SU-DHL-6 (cell line): ENCODE data around the gene TMEM174.
A peak's percentile ranks its signal among the peaks of the same experiment; 100 is the strongest.

Experiments
- H2AFZ ChIP-seq: fragments of 200-600 bp; sonication (generic); 2 replicates; pipeline ENCODE4 v1.6.1; 2014; ENCODE audit warnings: low read depth, mild to moderate bottlenecking, moderate library complexity, mixed read lengths, antibody characterized with exemption, low read length; ENCODE audit not compliant: severe bottlenecking
- H3F3A ChIP-seq: fragments of 200-600 bp; shearing (Covaris generic); 2 replicates; pipeline ENCODE4 v1.6.0; 2016; ENCODE audit warnings: antibody characterized with exemption, mild to moderate bottlenecking; ENCODE audit not compliant: insufficient read depth
- H3K27ac ChIP-seq: fragments of 200-600 bp; sonication (generic); 2 replicates; pipeline ENCODE4 v1.5.1; 2016; ENCODE audit warnings: low read depth, mild to moderate bottlenecking, low read length, moderate library complexity, mixed read lengths
- H3K27me3 ChIP-seq: fragments of 200-600 bp; sonication (generic), shearing (Covaris generic); 2 replicates; pipeline ENCODE4 v1.6.0; 2014; ENCODE audit warnings: mild to moderate bottlenecking, low read length
- H3K36me3 ChIP-seq: fragments of 200-600 bp; sonication (generic); 2 replicates; pipeline ENCODE4 v1.6.1; 2014; ENCODE audit warnings: mild to moderate bottlenecking, low read length, mixed read lengths
- H3K4me2 ChIP-seq: fragments of 300-600, 200-600 bp; shearing (Covaris generic), sonication (generic); 2 replicates; pipeline ENCODE4 v1.6.0; 2014; ENCODE audit warnings: low read length, low read depth, mild to moderate bottlenecking; ENCODE audit not compliant: poor library complexity, severe bottlenecking
- H3K4me3 ChIP-seq: fragments of 200-600 bp; sonication (generic); 2 replicates; pipeline ENCODE4 v1.5.1; 2014; ENCODE audit warnings: antibody characterized with exemption, low read length, mild to moderate bottlenecking, mixed read lengths; ENCODE audit not compliant: insufficient read depth, poor library complexity, severe bottlenecking
- H3K79me2 ChIP-seq: fragments of 200-600 bp; sonication (generic); 2 replicates; pipeline ENCODE4 v1.6.1; 2014; ENCODE audit warnings: mild to moderate bottlenecking, low read length, moderate library complexity; ENCODE audit not compliant: insufficient read depth
- H3K9ac ChIP-seq: fragments of 200-600 bp; sonication (generic); 2 replicates; pipeline ENCODE4 v1.7.0; 2014; ENCODE audit warnings: mild to moderate bottlenecking, low read length
- H3K9me2 ChIP-seq: fragments of 200-600 bp; sonication (generic); replicated peaks from 2 replicates; pipeline ENCODE4 v1.6.1; 2014; ENCODE audit warnings: low read length; ENCODE audit not compliant: insufficient read depth
- H3K9me3 ChIP-seq: fragments of 200-600 bp; sonication (generic); 2 replicates; pipeline ENCODE4 v1.6.1; 2014; ENCODE audit warnings: low read length, mixed read lengths; ENCODE audit not compliant: insufficient read depth
- H4K20me1 ChIP-seq: fragments of 200-600 bp; sonication (generic); 2 replicates; pipeline ENCODE4 v1.6.1; 2014; ENCODE audit warnings: low read depth, mild to moderate bottlenecking, antibody characterized with exemption, low read length, moderate library complexity, mixed read lengths
- CTCF ChIP-seq: fragments of 200-600 bp; sonication (generic); IDR thresholded peaks from one replicate; pipeline ENCODE4 v1.5.1; 2017; ENCODE audit warnings: antibody characterized with exemption, mild to moderate bottlenecking, low read length, moderate library complexity; ENCODE audit not compliant: insufficient read depth, poor library complexity, severe bottlenecking
- EZH2phosphoT487 ChIP-seq: fragments of 200-600 bp; sonication (generic), shearing (Covaris generic); conservative IDR thresholded peaks from 2 replicates; pipeline ENCODE4 v1.6.1; 2018; ENCODE audit warnings: mild to moderate bottlenecking, antibody characterized with exemption, low read length, moderate library complexity, mixed read lengths

Gene TMEM174

DNA sequence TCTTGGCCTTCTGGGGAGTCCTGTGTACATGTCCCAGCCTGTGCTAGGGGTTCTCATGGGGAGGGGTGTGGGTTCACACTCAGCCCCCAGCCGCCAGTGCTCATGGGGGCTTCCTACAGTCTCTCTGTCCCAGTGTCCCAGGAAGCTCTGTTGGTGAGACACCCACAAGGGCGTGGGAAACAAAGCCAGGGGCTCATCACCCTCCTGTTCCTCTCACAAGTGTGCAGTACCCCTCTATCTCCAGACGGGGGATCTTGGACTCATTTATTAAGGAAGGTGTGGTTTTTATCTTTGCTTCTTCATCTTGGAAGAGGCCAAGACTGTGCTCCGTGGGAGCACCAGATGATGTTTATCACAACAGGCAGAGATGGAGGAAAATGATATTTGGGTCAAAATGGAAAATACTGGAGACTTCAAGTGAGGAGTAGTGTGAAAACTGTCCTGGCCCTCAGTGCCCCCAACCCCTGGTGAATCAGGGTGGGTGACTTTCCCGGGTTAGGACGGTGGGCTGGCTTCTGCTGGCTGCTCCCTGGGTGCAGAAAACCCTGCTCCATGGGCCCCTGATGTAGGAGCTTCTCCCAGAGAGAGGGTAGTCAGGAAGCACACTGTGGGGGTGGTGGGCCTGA is 37.5 kb upstream of the TMEM174 start:
- TF ChIP-seq EZH2phosphoT487: no peak
- TF ChIP-seq CTCF: peak; percentile 26
- no peak overlapping the region for H3K4me2 ChIP-seq
- H3F3A ChIP-seq: no peaks in the 10 kb centered on the region
- no peaks in the 10 kb centered on the region for H3K27me3 ChIP-seq
- no peaks in the 10 kb centered on the region for H3K36me3 ChIP-seq
- H4K20me1 ChIP-seq: no peaks in the 10 kb centered on the region
- H3K9me3 ChIP-seq: no peaks in the 10 kb centered on the region
- H3K9ac ChIP-seq: no peak overlapping the region
- H3K27ac ChIP-seq: no peak overlapping the region
- H3K79me2 ChIP-seq: no peaks in the 10 kb centered on the region
- H3K9me2 ChIP-seq: no peaks in the 10 kb centered on the region
- no peak overlapping the region for H2AFZ ChIP-seq
- H3K4me3 ChIP-seq: no peak overlapping the region

DNA sequence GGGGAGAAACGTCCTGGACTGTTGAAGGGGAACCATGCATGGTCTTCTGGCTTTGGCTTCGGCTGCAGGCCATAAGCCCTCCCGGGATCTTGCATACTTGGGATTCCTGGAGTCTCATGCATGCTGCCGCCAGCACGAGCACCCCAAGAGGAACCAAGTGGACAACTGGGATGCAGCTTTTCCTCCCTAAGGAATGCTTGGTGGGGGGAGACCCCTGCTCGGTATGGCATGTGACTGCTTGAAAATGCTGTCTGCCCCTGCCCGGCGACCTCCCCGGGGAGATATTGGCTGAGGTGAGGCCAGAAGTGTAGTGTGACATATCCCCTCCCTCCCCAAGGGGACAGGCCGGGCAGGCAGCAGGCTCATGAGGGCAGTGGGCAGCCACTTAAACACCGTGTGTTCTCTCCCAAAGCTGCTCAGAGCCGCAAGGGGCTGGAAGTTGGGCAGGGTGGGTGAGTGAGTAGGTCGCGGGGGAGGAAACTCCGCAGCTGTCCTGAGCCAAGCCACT is 36.9 kb upstream of the TMEM174 start:
- H3K4me2 ChIP-seq: no peak overlapping the region
- H3K4me3 ChIP-seq: no peak overlapping the region
- TF ChIP-seq EZH2phosphoT487 (no peak), CTCF (no peak)
- H3K27ac ChIP-seq: no peak overlapping the region
- no peaks in the 10 kb centered on the region for H3K79me2 ChIP-seq
- H4K20me1 ChIP-seq: no peaks in the 10 kb centered on the region
- no peak overlapping the region for H3K9ac ChIP-seq
- no peaks in the 10 kb centered on the region for H3K27me3 ChIP-seq
- no peaks in the 10 kb centered on the region for H3F3A ChIP-seq
- H3K9me3 ChIP-seq: no peaks in the 10 kb centered on the region
- H3K9me2 ChIP-seq: no peaks in the 10 kb centered on the region
- no peak overlapping the region for H2AFZ ChIP-seq
- no peaks in the 10 kb centered on the region for H3K36me3 ChIP-seq

DNA sequence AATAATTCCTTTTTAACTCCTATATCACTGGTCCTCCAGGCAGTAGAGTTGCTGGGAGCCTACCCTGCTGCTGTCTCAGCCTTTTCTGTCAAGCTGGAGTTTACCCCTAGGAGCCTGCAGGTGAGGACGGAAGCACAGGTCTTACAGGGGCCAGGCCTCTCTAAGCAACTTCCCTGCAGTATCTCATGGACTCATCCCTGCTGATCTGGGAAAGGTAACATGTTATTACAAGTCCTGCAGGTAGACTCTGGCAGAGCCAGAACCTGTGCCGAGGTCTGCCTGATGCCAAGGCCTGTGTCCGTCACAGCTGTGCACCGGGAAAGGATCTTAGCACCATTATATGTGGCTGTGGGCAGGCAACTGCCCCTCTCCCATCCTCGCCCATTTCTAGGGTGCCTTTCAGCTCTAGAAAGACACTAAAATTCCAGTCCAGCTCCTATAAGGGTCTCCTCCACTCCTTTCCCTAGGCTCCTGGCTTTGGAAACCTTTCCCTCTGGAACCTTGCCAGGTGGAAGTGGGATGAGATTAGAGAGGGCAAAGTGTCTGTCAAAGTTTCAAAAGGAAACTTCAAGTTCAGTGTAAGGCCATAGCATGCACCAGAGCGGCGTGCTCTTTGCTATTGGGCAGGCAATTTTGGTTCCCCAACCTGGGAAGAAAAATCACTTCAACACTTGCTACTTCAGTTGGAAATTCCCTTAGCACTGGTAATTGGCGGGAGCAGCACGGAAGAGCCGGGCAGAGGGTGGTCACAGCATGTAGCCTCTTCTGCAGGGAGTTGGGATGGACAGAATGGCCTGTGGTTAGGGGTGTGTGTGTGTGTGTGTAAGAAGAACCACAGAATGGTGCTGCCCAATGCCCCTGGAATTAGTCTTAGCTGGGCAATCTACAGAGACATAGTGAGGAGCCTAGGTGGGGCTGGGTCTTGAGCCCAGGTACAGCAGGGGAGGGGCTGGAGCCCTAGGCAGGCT is 35.1 kb upstream of the TMEM174 start:
- Histone ChIP-seq H3K27ac (no peak overlapping the region), H3F3A (no peaks in the 10 kb centered on the region), H3K79me2 (no peaks in the 10 kb centered on the region), H3K4me2 (no peak overlapping the region), H3K36me3 (no peaks in the 10 kb centered on the region), H3K9me3 (no peaks in the 10 kb centered on the region), H3K9me2 (no peaks in the 10 kb centered on the region), H4K20me1 (no peaks in the 10 kb centered on the region), H3K9ac (no peak overlapping the region), H3K4me3 (no peak overlapping the region), H2AFZ (no peak overlapping the region), H3K27me3 (no peaks in the 10 kb centered on the region)
- TF ChIP-seq EZH2phosphoT487 (no peak), CTCF (no peak)
